B cell (primary cell): ENCODE data around the gene PCK1. TPM values are rescaled to one million over a fixed set of nuclear protein-coding genes. Genes with fewer than 3 reads are reported as not detected.

Experiments used
- ATAC-seq: fragments of 200-7000 bp; cut with Tn5 transposase; one replicate; pipeline ENCODE4 v1.10.0; 2021; ENCODE audit warnings: low read depth, mild to moderate bottlenecking, moderate number of reproducible peaks, moderate library complexity
- CTCF ChIA-PET: fragments of 350-600 bp; sonication (Branson Sonifier 250); formaldehyde crosslinking; loops from one replicate; lab custom pipeline; 2021; ENCODE audit warnings: antibody characterized with exemption, inconsistent platforms; lab: Charles Lee
- POLR2A ChIA-PET: fragments of 350-600 bp; sonication (Branson Sonifier 250); formaldehyde crosslinking; loops from one replicate; lab custom pipeline; 2021; ENCODE audit warnings: antibody characterized with exemption; lab: Charles Lee
- DNase-seq: peaks from one replicate; pipeline ENCODE4 v3.0.0; 2013
- H2AFZ ChIP-seq: 2 replicates; pipeline ENCODE4 v1.6.1; 2012; ENCODE audit warnings: mild to moderate bottlenecking, low read depth, low read length; ENCODE audit not compliant: insufficient read depth, poor library complexity, severe bottlenecking
- H3K27ac ChIP-seq, 2 donors: 1 replicate in 1 of 2; 2 replicates in 1 of 2; pipeline ENCODE4 v1.5.1; 2012 to 2013; ENCODE audit warnings: low read length in 2 of 2, mild to moderate bottlenecking in 2 of 2, moderate library complexity in 1 of 2
- H3K27me3 ChIP-seq, 4 experiments: fragments of 200-600 bp in 1 of 4; sonication (generic) in 1 of 4; replicated peaks in 1 of 4; 1 replicate in 2 of 4; 2 replicates in 2 of 4; pipeline versions ENCODE4 v1.6.1 to v1.7.0; 2013 to 2016; ENCODE audit warnings: low read length in 3 of 4, mild to moderate bottlenecking in 2 of 4, mixed read lengths in 1 of 4, moderate library complexity in 1 of 4; ENCODE audit not compliant: insufficient read depth in 4 of 4, control insufficient read depth in 3 of 4; ENCODE audit errors: control extremely low read depth in 1 of 4
- H3K36me3 ChIP-seq, 2 experiments: replicated peaks in 1 of 2; 1 replicate in 1 of 2; 2 replicates in 1 of 2; pipeline versions ENCODE4 v1.6.1 to v1.7.1; 2013; ENCODE audit warnings: low read length in 1 of 2; ENCODE audit not compliant: insufficient read depth in 2 of 2, control insufficient read depth in 1 of 2; ENCODE audit errors: control extremely low read depth in 1 of 2, extremely low read depth in 1 of 2
- H3K4me1 ChIP-seq, 2 donors: fragments of 200-600 bp in 1 of 2; sonication (generic) in 1 of 2; 1 replicate in 1 of 2; 2 replicates in 1 of 2; pipeline versions ENCODE4 v1.5.1 to v1.6.1; 2013 to 2017; ENCODE audit warnings: low read length in 2 of 2; ENCODE audit not compliant: control insufficient read depth in 2 of 2, insufficient read depth in 2 of 2
- H3K4me2 ChIP-seq: replicated peaks from 2 replicates; pipeline ENCODE3; 2012; ENCODE audit warnings: mild to moderate bottlenecking, low read depth, low read length; ENCODE audit not compliant: poor library complexity, severe bottlenecking
- H3K4me3 ChIP-seq, 5 experiments: fragments of 200-600 bp in 1 of 5; sonication (generic) in 1 of 5; 1 replicate in 3 of 5; 2 replicates in 2 of 5; pipeline versions ENCODE4 v1.5.1 to v1.7.0; 2011 to 2016; ENCODE audit warnings: low read length in 4 of 5, mild to moderate bottlenecking in 4 of 5, low read depth in 2 of 5, control low read depth in 1 of 5, moderate library complexity in 1 of 5; ENCODE audit not compliant: insufficient read depth in 1 of 5; ENCODE audit errors: control extremely low read depth in 1 of 5, extremely low read depth in 1 of 5
- H3K79me2 ChIP-seq: fragments of 200-600 bp; sonication (generic); one replicate; pipeline ENCODE4 v1.6.0; 2016; ENCODE audit warnings: low read length; ENCODE audit not compliant: control insufficient read depth, insufficient read depth
- H3K9ac ChIP-seq: fragments of 200-600 bp; sonication (generic); 2 replicates; pipeline ENCODE4 v1.6.1; 2017; ENCODE audit warnings: mild to moderate bottlenecking, low read length, moderate library complexity
- H3K9me3 ChIP-seq, 3 donors: one replicate each; pipeline versions ENCODE4 v1.6.1 to v1.7.1; 2013; ENCODE audit warnings: low read length in 2 of 3; ENCODE audit not compliant: control insufficient read depth in 2 of 3, insufficient read depth in 1 of 3; ENCODE audit errors: control extremely low read depth in 1 of 3
- H4K20me1 ChIP-seq: 2 replicates; pipeline ENCODE4 v1.6.0; 2012; ENCODE audit warnings: mild to moderate bottlenecking, low read length; ENCODE audit not compliant: insufficient read depth, control insufficient read depth, poor library complexity, severe bottlenecking
- H3K27ac Mint-ChIP-seq: one replicate; pipeline ENCODE4 v1.8.0; 2021; ENCODE audit warnings: mixed read lengths
- H3K27me3 Mint-ChIP-seq: one replicate; pipeline ENCODE4 v1.8.0; 2021; ENCODE audit warnings: mixed read lengths
- H3K4me1 Mint-ChIP-seq: one replicate; pipeline ENCODE4 v1.8.0; 2021; ENCODE audit warnings: mixed read lengths
- H3K4me3 Mint-ChIP-seq: one replicate; pipeline ENCODE4 v1.8.0; 2021; ENCODE audit warnings: mixed read lengths
- H3K9me3 Mint-ChIP-seq: one replicate; pipeline ENCODE4 v1.8.0; 2022; ENCODE audit warnings: mixed read lengths; ENCODE audit not compliant: insufficient read depth
- CTCF ChIP-seq: fragments of 200-600 bp; IDR thresholded peaks from one replicate; pipeline ENCODE4 v1.8.0; 2022; ENCODE audit warnings: antibody characterized with exemption, mild to moderate bottlenecking
- EZH2 ChIP-seq: IDR thresholded peaks from 2 replicates; pipeline ENCODE4 v1.6.1; 2012; ENCODE audit warnings: borderline replicate concordance, low read depth, mild to moderate bottlenecking, moderate library complexity, low read length; ENCODE audit not compliant: insufficient read depth, poor library complexity, severe bottlenecking
- WGBS: methylation state at CpG from one replicate; pipeline ENCODE4 v1.1.5; 2013; ENCODE audit warnings: missing lambda C conversion rate; ENCODE audit not compliant: insufficient coverage; 5-methylcytosine and 5-hydroxymethylcytosine counted together
- intact Hi-C: fragments of 100-400 bp; cut with micrococcal nuclease; formaldehyde crosslinking; loops from one replicate; pipeline ENCODE4 v1.10.0; 2022
- polyA plus RNA-seq: library from polyadenylated mRNA; depleted of rRNA; stranded (reverse); fragments of >200 nt; gene quantifications from 2 replicates; pipeline ENCODE4 v1.2.3, GENCODE V29; 2012
- total RNA-seq, 2 donors: library from RNA; stranded (reverse); fragments of 120-200 nt in 1 of 2; gene quantifications; 1 replicate in 1 of 2; 2 replicates in 1 of 2; pipeline versions ENCODE4 v1.2.3 to v1.2.4, GENCODE V29; 2013 to 2022

The PCK1 gene
- total and polyA plus RNA-seq, 2 donors (not counting 1 experiment from before 2014, with no cell fraction given): not detected

DNA sequence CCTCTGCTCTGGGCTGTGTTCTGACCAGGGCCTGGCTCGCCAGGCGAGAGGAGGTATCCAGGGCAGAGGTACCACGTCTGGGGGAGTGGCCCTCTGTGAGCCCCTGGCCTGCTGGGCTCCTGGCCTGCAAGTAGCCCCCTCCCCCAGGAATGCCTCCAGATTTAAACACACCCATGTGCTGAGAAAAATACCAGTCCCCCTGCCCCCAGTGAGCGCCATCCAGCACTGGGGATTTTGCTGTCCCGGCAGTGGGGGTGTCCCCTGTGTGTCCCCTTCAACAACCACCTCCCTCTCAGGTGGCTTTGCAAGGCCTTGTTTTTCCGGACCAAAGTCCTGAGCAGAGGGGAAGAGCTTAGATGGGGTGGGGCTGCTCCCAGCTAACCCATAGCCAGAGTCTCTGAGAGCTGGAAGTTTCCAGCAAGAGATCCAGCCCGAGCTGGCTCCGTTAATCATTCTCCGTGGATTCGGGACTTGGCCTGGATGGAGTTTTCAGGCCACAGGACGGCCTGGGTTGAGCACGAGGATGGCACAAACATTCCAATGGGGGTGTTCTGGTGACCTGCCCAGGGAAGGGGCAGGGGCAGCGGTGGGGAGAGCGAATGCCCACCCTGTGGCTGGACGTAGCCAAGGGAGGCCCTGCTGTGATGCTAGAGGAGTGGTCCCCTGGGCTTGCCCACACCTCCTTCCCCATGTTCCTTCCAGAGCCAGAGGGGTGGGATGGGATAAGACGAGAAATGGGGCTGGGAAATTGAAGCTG lies 29.0 kb downstream of the PCK1 start:
- Histone ChIP-seq H3K27ac (no peak overlapping the region), H3K27me3 (peaks cover 0 to 8% (median 0%) of the 10 kb centered on the region in 4 experiments), H3K79me2 (no peaks in the 10 kb centered on the region), H3K4me1 (peaks cover 0 to 13% of the 10 kb centered on the region in 2 donors), H2AFZ (no peak overlapping the region), H3K9me3 (peaks cover 0 to 20% (median 6%) of the 10 kb centered on the region in 3 donors), H3K4me2 (no peak overlapping the region), H3K36me3 (no peaks in the 10 kb centered on the region), H3K9ac (no peak overlapping the region), H3K4me3 (no peak overlapping the region), H4K20me1 (no peaks in the 10 kb centered on the region)
- ATAC-seq (no peak), DNase-seq (no peak)
- CTCF ChIA-PET: no interaction called here
- Mint-ChIP-seq H3K9me3 (peaks cover 3% of the 10 kb centered on the region), H3K4me3 (no peak overlapping the region), H3K27ac (no peak overlapping the region), H3K4me1 (peaks cover 9% of the 10 kb centered on the region), H3K27me3 (peaks cover 23% of the 10 kb centered on the region)
- TF ChIP-seq CTCF: no peak
- no peak for TF ChIP-seq EZH2
- 77% methylated on average over 13 of the region's 16 CpGs for WGBS
- intact Hi-C loops: no loop called here
- POLR2A ChIA-PET: no interaction called here
